ENCODE results near the gene PRDM7.
"Not testable (repeated sequence)": the region's sequence is repeated elsewhere in the genome, so short reads cannot be mapped to it uniquely, and the experiment has no call there.

PRDM7 gene

GRCh38 chr16:90057738-90058173 is 19.4 kb downstream of the PRDM7 start:
- ATAC-seq (ENCODE audit: insufficient read depth, low read depth) (no peak), DNase-seq (no peak)
- Histone ChIP-seq H3K4me3 (ENCODE audit: low read depth in 1 of 2, low read length in 2 of 2) (no peak overlapping the region), H3K27ac (ENCODE audit: low read length) (no peak overlapping the region), H4K20me1 (ENCODE audit: insufficient read depth, low read length) (no peaks in the 10 kb centered on the region), H3K27me3 (ENCODE audit: insufficient read depth, low read length, poor library complexity) (peaks cover 11% of the 10 kb centered on the region), H3K9ac (ENCODE audit: low read depth, low read length) (no peak overlapping the region), H3K4me1 (ENCODE audit: insufficient read depth, low read length) (no peaks in the 10 kb centered on the region), H3K9me3 (ENCODE audit: insufficient read depth, low read length, severe bottlenecking) (peaks cover 22% of the 10 kb centered on the region), H3K4me2 (ENCODE audit: insufficient read depth, low read length) (no peak overlapping the region), H3K79me2 (ENCODE audit: insufficient read depth, low read length) (no peaks in the 10 kb centered on the region), H2AFZ (ENCODE audit: low read depth, low read length) (no peak overlapping the region), H3K36me3 (ENCODE audit: insufficient read depth, low read length) (no peaks in the 10 kb centered on the region)
- TF ChIP-seq CTCF (IDR thresholded peaks at IDR 0.05; ENCODE audit: borderline replicate concordance, extremely low read depth, low read length, poor library complexity, severe bottlenecking) (no peak), EZH2 (IDR thresholded peaks at IDR 0.05; ENCODE audit: borderline replicate concordance, low read depth, low read length, severe bottlenecking) (no peak)

GRCh38 chr16:90056521-90056920 is 20.6 kb downstream of the PRDM7 start:
- not testable (repeated sequence) for H3K27ac ChIP-seq (ENCODE audit: low read length); H3K4me1 ChIP-seq (ENCODE audit: insufficient read depth, low read length); DNase-seq; H3K79me2 ChIP-seq (ENCODE audit: insufficient read depth, low read length); H4K20me1 ChIP-seq (ENCODE audit: insufficient read depth, low read length); H3K27me3 ChIP-seq (ENCODE audit: insufficient read depth, low read length, poor library complexity); H3K9ac ChIP-seq (ENCODE audit: low read depth, low read length); H3K4me2 ChIP-seq (ENCODE audit: insufficient read depth, low read length); H2AFZ ChIP-seq (ENCODE audit: low read depth, low read length); ATAC-seq (ENCODE audit: insufficient read depth, low read depth); H3K36me3 ChIP-seq (ENCODE audit: insufficient read depth, low read length); H3K4me3 ChIP-seq (ENCODE audit: low read depth in 1 of 2, low read length in 2 of 2)
- peaks cover 22% of the 10 kb centered on the region for H3K9me3 ChIP-seq (ENCODE audit: insufficient read depth, low read length, severe bottlenecking)

- Histone ChIP-seq H3K27ac (ENCODE audit: low read length) (no peak overlapping the region), H4K20me1 (ENCODE audit: insufficient read depth, low read length) (no peaks in the 10 kb centered on the region), H3K9ac (ENCODE audit: low read depth, low read length) (no peak overlapping the region), H3K4me1 (ENCODE audit: insufficient read depth, low read length) (no peaks in the 10 kb centered on the region), H3K36me3 (ENCODE audit: insufficient read depth, low read length) (no peaks in the 10 kb centered on the region), H3K79me2 (ENCODE audit: insufficient read depth, low read length) (no peaks in the 10 kb centered on the region), H2AFZ (ENCODE audit: low read depth, low read length) (no peak overlapping the region), H3K4me2 (ENCODE audit: insufficient read depth, low read length) (no peak overlapping the region), H3K9me3 (ENCODE audit: insufficient read depth, low read length, severe bottlenecking) (peaks cover 22% of the 10 kb centered on the region), H3K4me3 (ENCODE audit: low read depth in 1 of 2, low read length in 2 of 2) (no peak overlapping the region), H3K27me3 (ENCODE audit: insufficient read depth, low read length, poor library complexity) (peaks cover 5% of the 10 kb centered on the region)
- no peak for TF ChIP-seq CTCF (IDR thresholded peaks at IDR 0.05; ENCODE audit: borderline replicate concordance, extremely low read depth, low read length, poor library complexity, severe bottlenecking)
- TF ChIP-seq EZH2 (IDR thresholded peaks at IDR 0.05; ENCODE audit: borderline replicate concordance, low read depth, low read length, severe bottlenecking) = no peak
- ATAC-seq (ENCODE audit: insufficient read depth, low read depth) = no peak
- DNase-seq = no peak
Measured at GRCh38 chr16:90055371-90055770, 21.8 kb downstream of the PRDM7 start.

GRCh38 chr16:90054554-90054953 is 22.6 kb downstream of the PRDM7 start:
- Histone ChIP-seq H3K4me2 (ENCODE audit: insufficient read depth, low read length) (no peak overlapping the region), H3K4me3 (ENCODE audit: low read depth in 1 of 2, low read length in 2 of 2) (no peak overlapping the region), H3K9ac (ENCODE audit: low read depth, low read length) (no peak overlapping the region), H3K36me3 (ENCODE audit: insufficient read depth, low read length) (no peaks in the 10 kb centered on the region), H3K27ac (ENCODE audit: low read length) (no peak overlapping the region), H2AFZ (ENCODE audit: low read depth, low read length) (no peak overlapping the region), H4K20me1 (ENCODE audit: insufficient read depth, low read length) (no peaks in the 10 kb centered on the region), H3K9me3 (ENCODE audit: insufficient read depth, low read length, severe bottlenecking) (peaks cover 22% of the 10 kb centered on the region), H3K79me2 (ENCODE audit: insufficient read depth, low read length) (no peaks in the 10 kb centered on the region), H3K4me1 (ENCODE audit: insufficient read depth, low read length) (no peaks in the 10 kb centered on the region), H3K27me3 (ENCODE audit: insufficient read depth, low read length, poor library complexity) (peaks cover 3% of the 10 kb centered on the region)
- no peak for DNase-seq
- no peak for ATAC-seq (ENCODE audit: insufficient read depth, low read depth)
- TF ChIP-seq CTCF (IDR thresholded peaks at IDR 0.05; ENCODE audit: borderline replicate concordance, extremely low read depth, low read length, poor library complexity, severe bottlenecking) = no peak
